ENCODE measurements around the gene PAIP2. TPM values are rescaled to one million over a fixed set of nuclear protein-coding genes. Genes with fewer than 3 reads are reported as not detected.
"Not testable (repeated sequence)": the region's sequence is repeated elsewhere in the genome, so short reads cannot be mapped to it uniquely, and the experiment has no call there.

PAIP2 gene
- total RNA-seq, 1 experiment from 2014 or later = 108 TPM

DNA sequence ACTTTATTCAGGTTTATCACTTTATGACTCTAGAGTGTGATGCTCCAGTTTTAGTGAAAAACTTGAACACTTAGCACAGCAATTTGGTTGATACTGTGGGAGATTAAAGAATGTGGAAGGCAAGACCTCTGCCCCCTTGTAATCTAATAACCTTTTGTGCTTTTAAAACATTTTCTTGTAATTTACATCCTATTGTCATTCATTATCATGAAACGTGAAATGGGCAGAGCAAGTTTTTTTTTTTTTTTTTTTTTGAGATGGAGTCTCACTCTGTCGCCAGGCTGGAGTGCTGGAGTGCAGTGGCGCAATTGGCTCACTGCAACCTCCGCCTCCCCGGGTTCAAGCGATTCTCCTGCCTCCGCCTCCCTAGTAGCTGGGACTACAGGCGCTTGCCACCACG lies 1.8 kb downstream of the PAIP2 start (continued):
- TF ChIP-seq EZH2 (IDR thresholded peaks at IDR 0.05) (no peak), ZNF274 (IDR thresholded peaks at IDR 0.05; ENCODE audit: low read depth, low read length) (no peak), EZH2phosphoT487 (IDR thresholded peaks at IDR 0.05; ENCODE audit: borderline replicate concordance) (no peak), CEBPB (IDR thresholded peaks at IDR 0.05; ENCODE audit: low read depth) (no peak), ATF3 (IDR thresholded peaks at IDR 0.05) (no peak)

DNA sequence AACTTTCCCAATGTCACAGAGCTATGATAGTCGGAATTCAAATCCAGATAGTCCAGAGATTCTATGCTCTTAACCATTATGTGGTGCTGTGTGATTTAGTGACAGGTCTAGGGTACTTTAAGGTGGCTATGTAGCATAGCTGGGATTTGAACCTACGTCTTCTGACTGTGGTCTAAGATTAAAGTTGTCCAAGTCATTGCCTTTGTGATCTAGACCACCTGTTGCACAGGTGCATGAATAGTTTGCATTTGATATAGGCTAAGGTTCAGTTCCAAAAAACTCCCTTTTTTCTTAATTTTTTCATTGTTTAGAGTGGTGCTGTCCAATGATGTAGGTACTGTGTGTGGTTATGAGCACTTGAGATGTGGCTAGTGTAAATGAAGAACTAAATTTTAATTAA lies 2.5 kb downstream of the PAIP2 start:
- Histone ChIP-seq H3K9me3 (ENCODE audit: control insufficient read depth in 1 of 2, insufficient read depth in 1 of 2, low read depth in 1 of 2, low read length in 2 of 2) (no peaks in the 10 kb centered on the region), H3K9ac (ENCODE audit: low read length) (no peak overlapping the region), H4K20me1 (ENCODE audit: insufficient read depth) (peaks cover 6% of the 10 kb centered on the region; the same call in 1 of the 2 replicates), H3K4me3 (replicated peaks in 1 of 2; ENCODE audit: low read depth in 1 of 2, low read length in 2 of 2) (no peak overlapping the region), H3K4me1 (ENCODE audit: control insufficient read depth in 1 of 2, insufficient read depth in 2 of 2, low read length in 2 of 2) (peaks cover 4 to 16% of the 10 kb centered on the region in 2 experiments; a peak in 3 of 4 replicates), H3K4me2 (ENCODE audit: low read length) (no peak overlapping the region), H3K9me2 (ENCODE audit: insufficient read depth) (no peaks in the 10 kb centered on the region), H3K79me2 (ENCODE audit: insufficient read depth, low read length) (peaks cover 74% of the 10 kb centered on the region), H3K36me3 (ENCODE audit: control insufficient read depth in 1 of 2, insufficient read depth in 2 of 2, low read length in 2 of 2) (0 out of 4 replicates have a peak, but pooled peaks cover 4% of the 10 kb centered on the region in 2 experiments), H2AFZ (ENCODE audit: low read depth, low read length, poor library complexity, severe bottlenecking) (no peak overlapping the region), H3K27ac (ENCODE audit: low read depth, low read length) (no peak overlapping the region), H3K27me3 (ENCODE audit: insufficient read depth, low read length) (no peaks in the 10 kb centered on the region)
- ChIA-PET RAD21 (ENCODE audit: low non-redundant PET in 1 of 2, low total read pairs in 2 of 2, uncharacterized antibody in 2 of 2, unreplicated experiment in 2 of 2) (no interaction called here), CTCF (no interaction called here), POLR2A (no interaction called here)
- BruUV-seq (replicated peaks) = no TSS peak
- no peak for TF ChIP-seq RAD21 (IDR thresholded peaks at IDR 0.05; ENCODE audit: low read depth)
- TF ChIP-seq SRF (IDR thresholded peaks at IDR 0.05; ENCODE audit: low read depth) = no peak
- no peak for ATAC-seq
- no peak for DNase-seq (ENCODE audit: low read depth, low spot score)
- intact Hi-C loops (cut with micrococcal nuclease) = no loop called here

GRCh38 chr5:139345442-139345841 lies 3.8 kb downstream of the PAIP2 start:
- H3K27me3 ChIP-seq (ENCODE audit: insufficient read depth, low read length); DNase-seq (ENCODE audit: low read depth, low spot score); H3K9ac ChIP-seq (ENCODE audit: low read length); H2AFZ ChIP-seq (ENCODE audit: low read depth, low read length, poor library complexity, severe bottlenecking); H3K9me2 ChIP-seq (ENCODE audit: insufficient read depth); H4K20me1 ChIP-seq (ENCODE audit: insufficient read depth); H3K9me3 ChIP-seq (ENCODE audit: control insufficient read depth in 1 of 2, insufficient read depth in 1 of 2, low read depth in 1 of 2, low read length in 2 of 2); ATAC-seq; intact Hi-C loops (cut with micrococcal nuclease); H3K36me3 ChIP-seq (ENCODE audit: control insufficient read depth in 1 of 2, insufficient read depth in 2 of 2, low read length in 2 of 2); RAD21 ChIA-PET (ENCODE audit: low non-redundant PET in 1 of 2, low total read pairs in 2 of 2, uncharacterized antibody in 2 of 2, unreplicated experiment in 2 of 2); POLR2A ChIA-PET; H3K4me2 ChIP-seq (ENCODE audit: low read length); BruUV-seq (replicated peaks); H3K4me3 ChIP-seq (replicated peaks in 1 of 2; ENCODE audit: low read depth in 1 of 2, low read length in 2 of 2); H3K27ac ChIP-seq (ENCODE audit: low read depth, low read length); CTCF ChIA-PET: not testable (repeated sequence)
- Histone ChIP-seq H3K4me1 (ENCODE audit: control insufficient read depth in 1 of 2, insufficient read depth in 2 of 2, low read length in 2 of 2) (peaks cover 4 to 16% of the 10 kb centered on the region in 2 experiments; a peak in 3 of 4 replicates), H3K79me2 (ENCODE audit: insufficient read depth, low read length) (peaks cover 87% of the 10 kb centered on the region)

- intact Hi-C loops (cut with micrococcal nuclease); H3K36me3 ChIP-seq (ENCODE audit: control insufficient read depth in 1 of 2, insufficient read depth in 2 of 2, low read length in 2 of 2); H3K4me2 ChIP-seq (ENCODE audit: low read length); H3K4me3 ChIP-seq (replicated peaks in 1 of 2; ENCODE audit: low read depth in 1 of 2, low read length in 2 of 2); CTCF ChIA-PET; H3K4me1 ChIP-seq (ENCODE audit: control insufficient read depth in 1 of 2, insufficient read depth in 2 of 2, low read length in 2 of 2); H4K20me1 ChIP-seq (ENCODE audit: insufficient read depth); RAD21 ChIA-PET (ENCODE audit: low non-redundant PET in 1 of 2, low total read pairs in 2 of 2, uncharacterized antibody in 2 of 2, unreplicated experiment in 2 of 2); POLR2A ChIA-PET; H3K9me2 ChIP-seq (ENCODE audit: insufficient read depth); H3K9ac ChIP-seq (ENCODE audit: low read length); H3K9me3 ChIP-seq (ENCODE audit: control insufficient read depth in 1 of 2, insufficient read depth in 1 of 2, low read depth in 1 of 2, low read length in 2 of 2); BruUV-seq (replicated peaks); DNase-seq (ENCODE audit: low read depth, low spot score); ATAC-seq; H3K27me3 ChIP-seq (ENCODE audit: insufficient read depth, low read length); H2AFZ ChIP-seq (ENCODE audit: low read depth, low read length, poor library complexity, severe bottlenecking); H3K27ac ChIP-seq (ENCODE audit: low read depth, low read length): not testable (repeated sequence)
- peaks cover 100% of the 10 kb centered on the region for H3K79me2 ChIP-seq (ENCODE audit: insufficient read depth, low read length)
Observed at GRCh38 chr5:139347863-139348262, 6.2 kb downstream of the PAIP2 start.

Measured in HCT116 (cell line).